Astrocyte (in vitro differentiated cells and primary cell): ENCODE data around the gene SLCO2A1. TPM values are rescaled to one million over a fixed set of nuclear protein-coding genes. Genes with fewer than 3 reads are reported as not detected.

Experiments
- DNase-seq: peaks from one replicate; pipeline ENCODE4 v3.0.0-alpha.2; 2010; ENCODE audit warnings: low read depth
- FAIRE-seq: peaks from 2 replicates; lab custom pipeline; 2011; peaks lifted over from hg19 to GRCh38; lab: Jason Lieb, UNC
- H2AFZ ChIP-seq: 2 replicates; pipeline ENCODE4 v1.6.0; 2012; ENCODE audit warnings: low read depth, low read length, inconsistent platforms
- H3K27ac ChIP-seq: 2 replicates; pipeline ENCODE4 v1.5.1; 2011; ENCODE audit warnings: low read depth, low read length, inconsistent platforms
- H3K27me3 ChIP-seq: 2 replicates; pipeline ENCODE4 v1.6.0; 2011; ENCODE audit warnings: low read length, inconsistent platforms; ENCODE audit not compliant: insufficient read depth
- H3K36me3 ChIP-seq: 2 replicates; pipeline ENCODE4 v1.5.1; 2011; ENCODE audit warnings: low read length, inconsistent platforms; ENCODE audit not compliant: insufficient read depth
- H3K4me1 ChIP-seq: 2 replicates; pipeline ENCODE4 v1.5.1; 2011; ENCODE audit warnings: low read length, inconsistent platforms; ENCODE audit not compliant: insufficient read depth
- H3K4me2 ChIP-seq: 2 replicates; pipeline ENCODE4 v1.6.0; 2012; ENCODE audit warnings: low read length, inconsistent platforms
- H3K4me3 ChIP-seq: 2 replicates; pipeline ENCODE4 v1.5.1; 2011; ENCODE audit warnings: low read depth, mild to moderate bottlenecking, low read length, inconsistent platforms; ENCODE audit not compliant: insufficient read depth
- H3K79me2 ChIP-seq: 2 replicates; pipeline ENCODE4 v1.6.0; 2012; ENCODE audit warnings: mild to moderate bottlenecking, low read length, inconsistent platforms; ENCODE audit not compliant: insufficient read depth
- H3K9ac ChIP-seq: 2 replicates; pipeline ENCODE4 v1.6.0; 2012; ENCODE audit warnings: mild to moderate bottlenecking, low read length, inconsistent platforms
- H3K9me3 ChIP-seq: 2 replicates; pipeline ENCODE4 v1.5.1; 2012; ENCODE audit warnings: low read depth, mild to moderate bottlenecking, low read length, inconsistent platforms; ENCODE audit not compliant: insufficient read depth
- H4K20me1 ChIP-seq: 2 replicates; pipeline ENCODE4 v1.6.0; 2012; ENCODE audit warnings: low read length, inconsistent platforms; ENCODE audit not compliant: insufficient read depth
- H3K27ac Mint-ChIP-seq: one replicate; pipeline ENCODE4 v1.8.0; 2021; ENCODE audit warnings: mild to moderate bottlenecking, mixed read lengths; ENCODE audit not compliant: unreplicated experiment
- H3K27me3 Mint-ChIP-seq: one replicate; pipeline ENCODE4 v1.8.0; 2021; ENCODE audit warnings: low read depth, mixed read lengths; ENCODE audit not compliant: unreplicated experiment
- H3K36me3 Mint-ChIP-seq: one replicate; pipeline ENCODE4 v1.8.0; 2021; ENCODE audit warnings: low read depth, mixed read lengths; ENCODE audit not compliant: unreplicated experiment
- H3K4me1 Mint-ChIP-seq: one replicate; pipeline ENCODE4 v1.8.0; 2021; ENCODE audit warnings: low read depth, mixed read lengths; ENCODE audit not compliant: unreplicated experiment
- H3K4me3 Mint-ChIP-seq: one replicate; pipeline ENCODE4 v1.8.0; 2021; ENCODE audit warnings: mild to moderate bottlenecking, moderate library complexity, mixed read lengths; ENCODE audit not compliant: unreplicated experiment
- H3K9me3 Mint-ChIP-seq: one replicate; pipeline ENCODE4 v1.8.0; 2021; ENCODE audit warnings: mild to moderate bottlenecking, mixed read lengths; ENCODE audit not compliant: unreplicated experiment
- EZH2 ChIP-seq: IDR thresholded peaks from 2 replicates; pipeline ENCODE4 v1.6.1; 2012; ENCODE audit warnings: mild to moderate bottlenecking, low read length, inconsistent platforms; ENCODE audit not compliant: insufficient read depth
- total RNA-seq: library from RNA; stranded (reverse); gene quantifications from 2 replicates; pipeline ENCODE4 v1.2.1, GENCODE V29; 2021
- TF ChIP-seq, protein P1 (sequence below): IDR thresholded peaks from 2 replicates; pipeline ENCODE4 v1.5.1; 2011; ENCODE audit warnings: low read depth, mild to moderate bottlenecking, inconsistent platforms, low read length, moderate library complexity; ENCODE audit not compliant: insufficient read depth

The SLCO2A1 gene
- total RNA-seq, 1 donor from 2014 or later: 2.1 TPM

DNA sequence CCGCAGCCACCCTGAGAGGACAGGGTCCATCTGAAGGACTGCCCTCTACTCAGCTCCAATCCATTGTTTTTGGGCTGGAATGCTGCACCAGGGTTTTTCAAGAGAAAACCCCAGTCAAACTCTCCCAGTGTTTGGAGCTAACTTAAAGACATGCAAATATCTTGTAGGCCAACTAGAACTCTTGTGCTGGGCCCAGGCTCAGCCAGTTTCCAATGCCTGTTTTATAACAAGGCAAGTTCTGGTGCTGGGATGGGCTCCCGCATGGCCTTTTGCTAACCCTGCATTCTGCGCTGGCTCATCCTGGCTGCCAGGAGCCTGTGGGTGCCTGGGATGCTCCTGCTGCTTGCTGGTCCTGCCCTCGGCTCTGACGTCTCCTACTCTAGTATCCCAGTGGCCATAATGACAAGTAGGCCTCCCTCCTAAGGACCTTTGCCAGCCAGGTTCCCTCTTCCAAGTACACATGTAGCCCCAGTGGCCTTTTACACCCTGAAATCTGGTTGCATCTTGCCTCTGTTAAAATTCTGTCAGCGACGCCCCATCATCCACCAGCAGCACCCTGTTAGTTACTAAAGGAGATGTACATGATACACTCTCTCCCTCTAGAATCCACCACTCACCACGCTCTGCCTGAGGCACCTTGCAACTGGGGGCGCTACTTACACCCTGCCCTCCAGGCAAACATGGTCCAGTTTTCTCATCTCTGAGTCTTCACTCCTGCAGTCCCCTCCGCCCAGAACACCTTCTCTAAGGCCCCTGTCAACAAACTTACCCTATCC is 103.6 kb downstream of the SLCO2A1 start:
- H3K79me2 ChIP-seq: no peaks in the 10 kb centered on the region
- no peak overlapping the region for H3K27ac Mint-ChIP-seq
- no peaks in the 10 kb centered on the region for H3K36me3 Mint-ChIP-seq
- H3K36me3 ChIP-seq: no peaks in the 10 kb centered on the region
- no peak for DNase-seq
- no peak for FAIRE-seq
- H4K20me1 ChIP-seq: no peaks in the 10 kb centered on the region
- no peaks in the 10 kb centered on the region for H3K27me3 ChIP-seq
- no peak overlapping the region for H3K4me2 ChIP-seq
- no peaks in the 10 kb centered on the region for H3K9me3 Mint-ChIP-seq
- H3K27me3 Mint-ChIP-seq: peaks cover 37% of the 10 kb centered on the region
- no peak overlapping the region for H3K4me3 Mint-ChIP-seq
- no peak overlapping the region for H3K4me3 ChIP-seq
- peaks cover 4% of the 10 kb centered on the region for H3K4me1 ChIP-seq
- H2AFZ ChIP-seq: no peak overlapping the region
- H3K27ac ChIP-seq: no peak overlapping the region
- TF ChIP-seq EZH2: no peak
- TF ChIP-seq, protein P1, sequence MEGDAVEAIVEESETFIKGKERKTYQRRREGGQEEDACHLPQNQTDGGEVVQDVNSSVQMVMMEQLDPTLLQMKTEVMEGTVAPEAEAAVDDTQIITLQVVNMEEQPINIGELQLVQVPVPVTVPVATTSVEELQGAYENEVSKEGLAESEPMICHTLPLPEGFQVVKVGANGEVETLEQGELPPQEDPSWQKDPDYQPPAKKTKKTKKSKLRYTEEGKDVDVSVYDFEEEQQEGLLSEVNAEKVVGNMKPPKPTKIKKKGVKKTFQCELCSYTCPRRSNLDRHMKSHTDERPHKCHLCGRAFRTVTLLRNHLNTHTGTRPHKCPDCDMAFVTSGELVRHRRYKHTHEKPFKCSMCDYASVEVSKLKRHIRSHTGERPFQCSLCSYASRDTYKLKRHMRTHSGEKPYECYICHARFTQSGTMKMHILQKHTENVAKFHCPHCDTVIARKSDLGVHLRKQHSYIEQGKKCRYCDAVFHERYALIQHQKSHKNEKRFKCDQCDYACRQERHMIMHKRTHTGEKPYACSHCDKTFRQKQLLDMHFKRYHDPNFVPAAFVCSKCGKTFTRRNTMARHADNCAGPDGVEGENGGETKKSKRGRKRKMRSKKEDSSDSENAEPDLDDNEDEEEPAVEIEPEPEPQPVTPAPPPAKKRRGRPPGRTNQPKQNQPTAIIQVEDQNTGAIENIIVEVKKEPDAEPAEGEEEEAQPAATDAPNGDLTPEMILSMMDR: no peak
- H3K9me3 ChIP-seq: no peaks in the 10 kb centered on the region
- no peaks in the 10 kb centered on the region for H3K4me1 Mint-ChIP-seq
- H3K9ac ChIP-seq: no peak overlapping the region

DNA sequence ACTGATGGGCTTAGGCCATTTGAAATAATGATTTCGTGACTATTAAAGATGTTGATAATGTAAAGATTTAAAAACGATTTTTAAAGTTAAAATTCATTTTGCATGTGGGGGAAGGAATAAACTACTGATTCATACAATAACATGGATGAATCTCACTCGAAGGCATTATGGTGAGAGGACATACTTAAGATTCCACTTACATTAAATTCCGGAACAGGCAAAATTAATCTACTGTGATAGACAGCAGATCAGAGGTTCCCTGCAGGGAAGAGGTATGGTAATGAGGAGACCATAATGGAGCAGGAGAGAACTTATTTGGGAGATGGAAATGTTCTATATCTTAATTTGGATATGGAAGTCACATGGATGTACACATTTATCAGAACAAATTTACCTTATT is 105.7 kb downstream of the SLCO2A1 start:
- Histone ChIP-seq H2AFZ (no peak overlapping the region), H3K27me3 (peaks cover 1% of the 10 kb centered on the region), H3K79me2 (no peaks in the 10 kb centered on the region), H3K4me3 (no peak overlapping the region), H3K4me1 (peaks cover 4% of the 10 kb centered on the region), H3K9me3 (no peaks in the 10 kb centered on the region), H4K20me1 (no peaks in the 10 kb centered on the region), H3K36me3 (no peaks in the 10 kb centered on the region), H3K27ac (no peak overlapping the region), H3K9ac (no peak overlapping the region), H3K4me2 (no peak overlapping the region)
- TF ChIP-seq EZH2: no peak
- TF ChIP-seq, protein P1: no peak
- no peaks in the 10 kb centered on the region for H3K4me1 Mint-ChIP-seq
- H3K27ac Mint-ChIP-seq: no peak overlapping the region
- no peaks in the 10 kb centered on the region for H3K9me3 Mint-ChIP-seq
- DNase-seq (peak; percentile 18), FAIRE-seq (no peak)
- peaks cover 27% of the 10 kb centered on the region for H3K27me3 Mint-ChIP-seq
- no peak overlapping the region for H3K4me3 Mint-ChIP-seq
- no peaks in the 10 kb centered on the region for H3K36me3 Mint-ChIP-seq

DNA sequence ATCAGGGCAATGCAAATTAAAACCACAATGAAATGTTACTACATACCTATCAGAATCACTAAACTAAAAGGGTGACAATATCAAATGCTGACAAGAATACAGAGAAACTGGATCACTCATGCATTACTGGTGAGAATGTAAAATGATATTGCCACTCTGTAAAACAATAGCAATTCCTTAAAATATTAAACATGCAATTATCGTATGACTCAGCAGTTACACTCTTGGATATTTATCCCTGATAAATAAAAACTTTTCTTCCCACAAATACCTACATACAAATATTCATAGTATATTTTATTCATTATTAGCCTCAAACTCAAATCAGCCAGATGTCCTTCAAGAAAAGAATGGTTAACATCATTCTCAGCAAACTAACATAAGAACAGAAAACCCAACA is 108.1 kb downstream of the SLCO2A1 start:
- peaks cover 4% of the 10 kb centered on the region for H3K9me3 Mint-ChIP-seq
- peaks cover 11% of the 10 kb centered on the region for H3K27me3 Mint-ChIP-seq

More for the DNA sequence above, 108.1 kb downstream of the SLCO2A1 start:
- Histone ChIP-seq H3K4me1 (no peaks in the 10 kb centered on the region), H4K20me1 (no peaks in the 10 kb centered on the region), H3K27ac (no peak overlapping the region), H3K4me2 (no peak overlapping the region), H3K9me3 (no peaks in the 10 kb centered on the region), H3K27me3 (peaks cover 2% of the 10 kb centered on the region), H3K36me3 (no peaks in the 10 kb centered on the region), H3K4me3 (no peak overlapping the region), H3K9ac (no peak overlapping the region), H2AFZ (no peak overlapping the region), H3K79me2 (no peaks in the 10 kb centered on the region)
- TF ChIP-seq EZH2: no peak
- TF ChIP-seq, protein P1: no peak
- DNase-seq (no peak), FAIRE-seq (no peak)
- Mint-ChIP-seq H3K27ac (no peak overlapping the region), H3K4me1 (no peaks in the 10 kb centered on the region), H3K4me3 (no peak overlapping the region), H3K36me3 (no peaks in the 10 kb centered on the region)
